ENCODE data around the gene SNCAIP.

The SNCAIP gene

GRCh38 chr5:122430319-122430586, 118.2 kb downstream of the SNCAIP start:
- no peak for DNase-seq

DNA sequence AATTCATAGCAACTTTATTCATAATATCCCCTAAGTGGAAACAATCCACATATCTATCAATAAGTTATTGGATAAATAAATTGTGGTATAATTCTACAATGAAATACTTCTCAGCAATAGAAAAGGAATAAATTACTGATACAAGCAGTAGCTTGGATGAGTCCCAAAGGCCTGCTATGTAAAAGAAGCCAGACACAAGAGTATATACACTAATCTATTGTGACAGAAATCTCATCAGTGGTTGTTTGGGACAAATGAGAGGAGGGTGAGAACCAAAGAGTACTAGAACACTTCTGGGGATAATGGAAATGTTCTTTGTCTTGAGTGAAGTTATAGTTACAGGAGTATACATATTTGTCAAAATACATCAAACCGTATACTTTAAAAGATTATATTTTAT, 119.3 kb downstream of the SNCAIP start:
- no peak for DNase-seq

- peak; percentile 1 for DNase-seq
These were observed 122.4 kb downstream of the SNCAIP start for GRCh38 chr5:122434205-122434970.

GRCh38 chr5:122435234-122435633, 123.2 kb downstream of the SNCAIP start:
- DNase-seq: no peak

DNA sequence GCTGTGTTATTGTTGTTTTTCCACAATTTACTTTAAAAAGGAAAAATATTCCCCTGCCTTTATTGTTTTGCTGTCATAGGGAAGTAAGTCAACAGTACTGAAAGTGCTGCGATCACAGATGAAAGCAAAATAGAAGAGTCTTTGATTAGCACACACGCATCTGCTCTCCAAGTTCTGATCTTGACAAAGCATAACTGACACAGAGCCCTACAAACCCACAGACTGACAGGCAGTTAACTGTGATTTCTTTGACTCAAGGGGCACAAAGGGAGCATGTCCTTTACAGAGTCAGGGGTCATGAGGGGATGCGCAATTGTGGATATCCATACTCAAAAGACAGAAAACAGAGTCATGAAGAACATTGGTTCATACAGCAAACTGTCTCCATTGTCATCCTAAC, 123.7 kb downstream of the SNCAIP start:
- no peak for DNase-seq

DNA sequence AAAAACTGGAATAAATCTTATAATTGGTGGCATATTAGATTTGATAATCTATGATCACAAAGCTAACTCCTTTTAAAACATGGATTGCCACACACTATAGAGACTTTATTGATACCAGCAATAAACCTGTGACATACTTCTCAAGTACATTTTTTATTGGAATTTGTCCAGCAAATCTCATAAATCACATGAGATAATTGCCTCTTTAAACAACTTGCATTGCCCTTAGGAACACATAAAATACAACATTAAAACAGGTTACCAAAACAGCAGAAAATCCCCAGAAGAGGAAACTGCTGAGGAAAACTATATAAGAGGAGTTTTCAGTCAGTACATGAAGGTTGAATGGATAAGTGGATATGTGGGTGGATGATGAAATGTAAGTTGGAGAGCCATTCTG, 124.6 kb downstream of the SNCAIP start:
- DNase-seq: no peak

- no peak for DNase-seq
These were observed 127.6 kb downstream of the SNCAIP start for GRCh38 chr5:122439645-122440044.

- no peak for DNase-seq
These were observed 130.9 kb downstream of the SNCAIP start for GRCh38 chr5:122442938-122443337.

DNA sequence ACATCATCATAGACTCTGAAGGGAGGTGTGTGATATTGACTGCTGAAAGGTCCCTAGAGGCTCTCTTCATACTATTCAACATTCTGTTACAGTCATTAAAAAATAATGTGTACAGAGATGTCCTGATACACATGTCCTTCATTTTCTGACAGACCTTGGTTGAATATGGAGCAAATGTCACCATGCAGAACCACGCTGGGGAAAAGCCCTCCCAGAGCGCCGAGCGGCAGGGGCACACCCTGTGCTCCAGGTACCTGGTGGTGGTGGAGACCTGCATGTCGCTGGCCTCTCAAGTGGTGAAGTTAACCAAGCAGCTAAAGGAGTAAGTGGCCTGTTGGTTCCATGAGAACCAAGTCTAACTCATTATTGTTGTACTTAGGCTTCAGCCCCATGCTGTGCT, 132.4 kb downstream of the SNCAIP start:
- DNase-seq: no peak

DNA sequence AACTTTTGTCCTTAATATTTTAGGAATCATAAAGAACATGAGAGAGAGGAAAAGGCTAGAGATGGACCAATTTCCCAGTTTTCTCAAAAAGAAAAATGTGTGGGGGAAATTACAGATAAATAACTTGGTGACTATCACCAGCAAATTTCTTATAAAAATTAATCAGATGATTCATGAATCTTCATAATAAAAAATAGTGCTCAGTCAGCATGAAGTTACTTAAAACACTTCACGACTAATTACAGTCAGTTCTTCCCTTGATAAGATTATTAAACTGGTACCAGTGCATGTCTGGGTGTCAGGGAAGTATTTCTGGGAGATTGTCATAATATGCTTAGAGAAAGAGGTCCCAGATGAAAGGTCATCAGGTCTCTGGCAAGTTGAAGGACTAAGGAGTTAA, 133.0 kb downstream of the SNCAIP start:
- no peak for DNase-seq

GRCh38 chr5:122447072-122447471, 135.0 kb downstream of the SNCAIP start:
- no peak for DNase-seq

GRCh38 chr5:122447879-122448278, 135.8 kb downstream of the SNCAIP start:
- no peak for DNase-seq

GRCh38 chr5:122454541-122454940, 142.5 kb downstream of the SNCAIP start:
- no peak for DNase-seq

DNA sequence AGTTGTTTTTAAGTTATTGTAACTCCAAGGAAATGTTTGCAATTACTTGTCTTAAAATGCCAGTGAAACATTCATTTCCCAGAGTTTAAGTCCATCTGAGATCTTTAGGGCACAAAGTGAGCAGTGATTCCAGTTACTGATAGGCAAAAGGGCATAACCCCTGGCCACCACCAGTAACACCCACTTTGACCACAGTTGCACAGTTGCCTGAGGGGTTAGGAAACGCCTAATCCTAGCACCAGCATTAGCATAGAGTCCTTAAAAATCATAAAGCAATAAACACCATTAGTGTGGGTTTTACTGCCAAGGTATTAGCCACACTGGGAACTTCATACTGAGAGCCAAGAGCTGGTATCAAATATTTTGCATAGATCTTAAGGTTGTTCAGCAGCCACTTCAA, 143.9 kb downstream of the SNCAIP start:
- no peak for DNase-seq

- no peak for DNase-seq
These were observed 145.3 kb downstream of the SNCAIP start for GRCh38 chr5:122457178-122457826.

- DNase-seq: no peak
These were observed 146.3 kb downstream of the SNCAIP start for GRCh38 chr5:122458278-122458872.

GRCh38 chr5:122462486-122462885, 150.4 kb downstream of the SNCAIP start:
- no peak for DNase-seq

DNA sequence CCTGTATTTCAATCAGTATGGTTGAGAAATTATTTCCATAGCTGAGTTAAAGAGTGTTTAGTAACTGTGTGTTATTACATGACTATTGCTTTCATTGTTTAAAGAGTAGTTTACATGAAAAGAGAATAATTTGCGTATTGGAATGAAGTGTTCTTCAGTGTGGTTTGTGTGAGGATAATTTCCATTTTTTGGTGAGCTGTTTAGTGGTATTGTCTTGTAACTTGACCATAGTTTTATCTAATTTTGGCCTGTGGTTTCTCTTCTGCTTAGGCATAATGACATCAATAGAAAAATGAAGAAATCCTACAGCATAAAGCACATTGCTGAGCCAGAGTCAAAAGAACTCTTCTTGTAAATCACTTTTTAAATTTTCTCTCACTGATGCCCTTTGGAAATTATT, 151.2 kb downstream of the SNCAIP start:
- DNase-seq: no peak

DNA sequence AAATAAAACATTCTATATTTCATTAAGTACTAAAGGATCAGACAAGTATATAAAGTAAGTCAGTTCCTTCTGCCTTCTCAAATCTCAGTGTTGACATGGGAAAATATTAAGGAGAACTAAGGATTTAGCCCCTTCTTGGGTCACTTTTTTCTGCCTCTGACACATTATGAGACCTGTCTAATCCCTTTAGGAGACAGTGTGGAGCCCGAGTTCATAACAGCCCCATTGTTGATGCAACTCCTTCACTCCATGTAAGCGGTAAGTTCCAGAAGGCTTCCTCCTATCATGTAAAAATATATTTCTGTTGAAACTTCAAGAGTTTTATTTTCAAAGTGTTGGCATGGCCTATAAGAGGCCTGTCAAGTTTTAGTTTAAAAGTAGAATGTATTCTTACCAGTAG, 152.2 kb downstream of the SNCAIP start:
- no peak for DNase-seq

- DNase-seq: no peak
These were observed 153.1 kb downstream of the SNCAIP start for GRCh38 chr5:122465031-122465577.

DNA sequence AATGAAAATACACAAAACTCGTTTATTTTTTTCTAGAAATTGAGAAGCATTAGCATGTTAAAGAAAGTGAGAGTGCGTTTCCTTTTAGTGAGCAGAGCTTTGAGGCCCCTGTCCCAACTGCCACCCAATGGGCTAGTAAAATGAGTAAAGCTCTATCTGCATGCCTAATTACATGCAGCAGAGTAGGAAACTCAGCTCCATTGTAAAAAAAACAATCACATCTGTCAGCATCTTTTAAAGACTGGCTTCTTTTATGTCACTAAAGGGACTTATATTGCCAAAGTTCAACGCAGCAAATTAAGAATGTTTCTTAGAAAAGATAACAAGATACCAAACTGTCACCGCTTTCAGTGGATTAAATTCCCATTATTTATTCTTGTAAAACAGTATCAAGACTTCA, 154.0 kb downstream of the SNCAIP start:
- DNase-seq: no peak

DNA sequence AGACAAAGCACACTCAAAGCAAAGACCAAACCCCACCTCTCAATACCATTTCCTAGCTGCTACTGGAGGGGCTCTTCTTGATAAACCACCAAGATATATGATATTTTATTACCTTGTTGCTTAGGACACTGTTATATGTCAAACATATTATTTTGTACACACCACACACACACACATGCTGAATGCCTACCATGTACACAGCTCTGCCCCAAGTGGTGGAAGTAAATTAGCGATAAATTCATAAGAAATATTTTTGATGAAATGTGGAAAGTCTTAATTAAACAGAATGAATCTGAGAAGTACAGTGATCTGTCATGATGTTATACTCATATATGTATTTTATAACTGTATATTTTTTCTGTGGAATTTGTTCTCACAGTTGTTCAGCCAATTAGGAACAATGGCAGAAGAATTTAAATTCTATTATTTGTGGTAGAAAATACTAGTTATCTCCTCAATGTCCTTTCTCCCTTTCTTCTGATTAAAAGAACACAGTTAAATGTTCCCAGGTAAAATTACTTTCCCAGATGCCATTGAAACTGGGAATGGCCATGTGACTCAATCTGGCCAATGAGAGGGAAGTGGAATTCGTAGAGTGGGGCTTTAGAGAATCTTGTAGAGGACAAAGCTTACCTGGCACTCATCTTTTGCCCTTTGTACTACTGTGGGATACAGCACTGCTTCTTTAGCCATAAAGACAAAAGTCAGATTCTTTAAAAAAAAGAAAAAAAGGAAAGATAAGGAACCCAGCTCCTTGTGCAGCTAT, 156.5 kb downstream of the SNCAIP start:
- no peak for DNase-seq

DNA sequence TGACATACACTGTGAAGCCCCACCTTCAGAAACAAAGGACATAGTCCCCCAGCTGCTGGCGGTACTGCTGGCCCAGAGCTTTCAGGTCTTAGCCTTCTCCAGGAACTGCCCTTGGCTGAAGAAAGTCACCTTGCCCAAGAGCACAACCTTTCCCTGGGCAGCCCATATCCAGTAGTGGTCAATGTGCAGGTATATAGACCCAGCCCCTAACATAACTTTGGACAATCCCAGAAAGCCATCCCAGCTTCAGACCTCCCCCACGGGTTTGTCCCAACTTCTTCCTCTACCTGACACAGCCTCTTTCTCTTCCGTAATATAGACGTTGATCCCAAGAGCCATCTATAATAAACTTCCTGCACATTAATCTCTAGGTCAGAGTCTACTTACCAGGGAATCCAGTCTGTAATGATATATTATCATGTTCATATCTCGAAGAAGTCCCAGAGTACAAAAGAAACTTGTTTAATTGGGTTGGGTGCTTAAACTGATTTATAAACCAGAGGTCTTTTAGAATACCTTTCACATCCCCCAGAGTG, 157.4 kb downstream of the SNCAIP start:
- no peak for DNase-seq
